Measurements from ENCODE around the gene ZNF567. TPM values are rescaled to one million over a fixed set of nuclear protein-coding genes. Genes with fewer than 3 reads are reported as not detected.

ZNF567 gene
- total RNA-seq, 2 experiments from 2014 or later, result 8.3 to 8.6 TPM

DNA sequence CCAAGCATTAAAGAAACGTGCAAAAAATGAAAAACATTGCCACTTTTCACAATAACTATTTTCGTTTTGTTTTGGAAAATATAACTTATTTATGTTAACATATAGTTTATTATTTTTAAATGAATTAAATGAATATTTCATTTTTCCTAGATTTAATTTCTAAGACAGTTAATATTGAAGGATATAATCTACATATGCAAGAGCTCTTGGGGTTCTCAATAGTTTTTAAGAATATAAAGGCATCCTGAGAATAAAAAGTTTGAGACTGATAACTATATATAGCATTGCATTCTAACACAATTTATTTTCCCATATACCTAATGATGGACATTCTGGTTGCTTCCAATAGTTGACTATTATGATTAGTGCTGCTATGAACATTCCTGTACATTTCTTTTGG, 40.7 kb upstream of the ZNF567 start:
- peaks cover 7% of the 10 kb centered on the region; the same call in 1 of the 2 replicates for H3K36me3 ChIP-seq (ENCODE audit: insufficient read depth, low read length)
- intact Hi-C loops (cut with micrococcal nuclease; ENCODE audit: unreplicated experiment), result no loop called here
- no peaks in the 10 kb centered on the region for H3K9me2 ChIP-seq (ENCODE audit: insufficient read depth, low read length)
- no peaks in the 10 kb centered on the region for H4K20me1 ChIP-seq (ENCODE audit: insufficient read depth, low read length)
- no peaks in the 10 kb centered on the region for H3K4me1 ChIP-seq (ENCODE audit: insufficient read depth, low read length, poor library complexity, severe bottlenecking)
- no peak for TF ChIP-seq EZH2phosphoT487 (IDR thresholded peaks at IDR 0.05; ENCODE audit: borderline replicate concordance, low read depth, low read length)
- TF ChIP-seq, protein P1, sequence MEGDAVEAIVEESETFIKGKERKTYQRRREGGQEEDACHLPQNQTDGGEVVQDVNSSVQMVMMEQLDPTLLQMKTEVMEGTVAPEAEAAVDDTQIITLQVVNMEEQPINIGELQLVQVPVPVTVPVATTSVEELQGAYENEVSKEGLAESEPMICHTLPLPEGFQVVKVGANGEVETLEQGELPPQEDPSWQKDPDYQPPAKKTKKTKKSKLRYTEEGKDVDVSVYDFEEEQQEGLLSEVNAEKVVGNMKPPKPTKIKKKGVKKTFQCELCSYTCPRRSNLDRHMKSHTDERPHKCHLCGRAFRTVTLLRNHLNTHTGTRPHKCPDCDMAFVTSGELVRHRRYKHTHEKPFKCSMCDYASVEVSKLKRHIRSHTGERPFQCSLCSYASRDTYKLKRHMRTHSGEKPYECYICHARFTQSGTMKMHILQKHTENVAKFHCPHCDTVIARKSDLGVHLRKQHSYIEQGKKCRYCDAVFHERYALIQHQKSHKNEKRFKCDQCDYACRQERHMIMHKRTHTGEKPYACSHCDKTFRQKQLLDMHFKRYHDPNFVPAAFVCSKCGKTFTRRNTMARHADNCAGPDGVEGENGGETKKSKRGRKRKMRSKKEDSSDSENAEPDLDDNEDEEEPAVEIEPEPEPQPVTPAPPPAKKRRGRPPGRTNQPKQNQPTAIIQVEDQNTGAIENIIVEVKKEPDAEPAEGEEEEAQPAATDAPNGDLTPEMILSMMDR (conservative IDR thresholded peaks at IDR 0.05; ENCODE audit: low read length), result no peak
- H3K79me2 ChIP-seq (ENCODE audit: insufficient read depth, low read depth, low read length), result no peaks in the 10 kb centered on the region
- ChIA-PET CTCF (ENCODE audit: unreplicated experiment) (no interaction called here), POLR2A (no interaction called here)
- BruUV-seq (replicated peaks), result no TSS peak
- peaks cover 17% of the 10 kb centered on the region; the same call in 1 of the 2 replicates for H3K9me3 ChIP-seq (ENCODE audit: low read length)
- no peak overlapping the region for H3K4me2 ChIP-seq (ENCODE audit: low read length)
- no peak overlapping the region for H3K27ac ChIP-seq (ENCODE audit: low read depth, low read length, poor library complexity, severe bottlenecking)
- H2AFZ ChIP-seq (ENCODE audit: low read length), result no peak overlapping the region
- no peak overlapping the region for H3K4me3 ChIP-seq (ENCODE audit: low read depth, low read length, poor library complexity, severe bottlenecking)
- DNase-seq (ENCODE audit: low spot score), result no peak

DNA sequence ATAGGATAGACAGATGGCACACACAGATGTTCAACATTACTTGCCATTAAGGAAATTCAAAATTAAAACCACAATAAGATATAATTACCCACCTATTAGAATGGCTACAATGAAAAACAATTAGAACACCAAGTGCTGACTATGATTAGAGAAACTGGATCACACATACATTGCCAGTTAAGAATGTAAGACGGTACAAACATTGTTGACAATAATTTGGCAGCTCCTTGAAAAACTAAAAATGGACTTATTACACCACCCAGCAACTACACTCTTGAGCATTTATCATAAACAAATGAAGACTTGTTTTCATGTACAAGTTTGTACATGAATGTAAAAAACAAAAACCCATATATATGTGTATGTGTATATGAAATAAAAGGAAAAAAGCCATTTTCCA, 34.5 kb upstream of the ZNF567 start:
- ChIA-PET POLR2A (no interaction called here), CTCF (ENCODE audit: unreplicated experiment) (no interaction called here)
- Histone ChIP-seq H4K20me1 (ENCODE audit: insufficient read depth, low read length) (no peaks in the 10 kb centered on the region), H3K4me1 (ENCODE audit: insufficient read depth, low read length, poor library complexity, severe bottlenecking) (no peaks in the 10 kb centered on the region), H3K9me3 (ENCODE audit: low read length) (peaks cover 17% of the 10 kb centered on the region; the same call in 1 of the 2 replicates), H3K4me3 (ENCODE audit: low read depth, low read length, poor library complexity, severe bottlenecking) (no peak overlapping the region), H3K36me3 (ENCODE audit: insufficient read depth, low read length) (peaks cover 39% of the 10 kb centered on the region), H3K9me2 (ENCODE audit: insufficient read depth, low read length) (no peaks in the 10 kb centered on the region), H3K27ac (ENCODE audit: low read depth, low read length, poor library complexity, severe bottlenecking) (no peak overlapping the region), H3K4me2 (ENCODE audit: low read length) (no peak overlapping the region), H3K79me2 (ENCODE audit: insufficient read depth, low read depth, low read length) (no peaks in the 10 kb centered on the region), H2AFZ (ENCODE audit: low read length) (no peak overlapping the region)
- TF ChIP-seq EZH2phosphoT487 (IDR thresholded peaks at IDR 0.05; ENCODE audit: borderline replicate concordance, low read depth, low read length), result no peak
- TF ChIP-seq, protein P1 (conservative IDR thresholded peaks at IDR 0.05; ENCODE audit: low read length), result no peak
- intact Hi-C loops (cut with micrococcal nuclease; ENCODE audit: unreplicated experiment), result no loop called here
- BruUV-seq (replicated peaks), result no TSS peak
- DNase-seq (ENCODE audit: low spot score), result no peak

DNA sequence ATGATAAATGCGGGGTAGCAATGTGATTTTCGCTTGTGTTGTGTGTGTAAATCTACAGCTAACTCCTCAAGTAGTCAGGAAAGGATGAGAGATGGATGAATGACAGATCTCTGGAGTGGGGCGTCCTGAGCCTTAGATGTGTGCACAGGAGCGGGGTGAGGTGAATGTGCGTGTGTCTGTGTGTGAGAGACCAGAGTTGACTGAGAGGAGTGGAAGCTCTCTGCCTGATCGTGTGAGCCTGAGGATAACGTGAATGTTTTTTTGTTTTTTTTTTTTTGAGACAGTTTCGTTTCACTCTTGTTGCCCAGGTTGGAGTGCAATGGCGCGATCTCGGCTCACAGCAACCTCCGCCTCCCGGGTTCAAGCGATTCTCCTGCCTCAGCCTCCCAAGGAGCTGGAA, 21.6 kb upstream of the ZNF567 start:
- Histone ChIP-seq H3K4me3 (ENCODE audit: low read depth, low read length, poor library complexity, severe bottlenecking) (peak overlapping the region; percentile 72), H3K9me3 (ENCODE audit: low read length) (no peaks in the 10 kb centered on the region; the same call in 1 of the 2 replicates), H3K4me1 (ENCODE audit: insufficient read depth, low read length, poor library complexity, severe bottlenecking) (no peaks in the 10 kb centered on the region), H3K27ac (ENCODE audit: low read depth, low read length, poor library complexity, severe bottlenecking) (no peak overlapping the region), H3K79me2 (ENCODE audit: insufficient read depth, low read depth, low read length) (no peaks in the 10 kb centered on the region), H3K36me3 (ENCODE audit: insufficient read depth, low read length) (peaks cover 15% of the 10 kb centered on the region), H2AFZ (ENCODE audit: low read length) (no peak overlapping the region), H3K9me2 (ENCODE audit: insufficient read depth, low read length) (no peaks in the 10 kb centered on the region), H4K20me1 (ENCODE audit: insufficient read depth, low read length) (no peaks in the 10 kb centered on the region), H3K4me2 (ENCODE audit: low read length) (peak overlapping the region; percentile 59)
- no peak for DNase-seq (ENCODE audit: low spot score)
- POLR2A ChIA-PET, result no interaction called here
- TF ChIP-seq, protein P1 (conservative IDR thresholded peaks at IDR 0.05; ENCODE audit: low read length), result no peak
- no peak for TF ChIP-seq EZH2phosphoT487 (IDR thresholded peaks at IDR 0.05; ENCODE audit: borderline replicate concordance, low read depth, low read length)
- intact Hi-C loops (cut with micrococcal nuclease; ENCODE audit: unreplicated experiment), result no loop called here
- no TSS peak for BruUV-seq (replicated peaks)
- CTCF ChIA-PET (ENCODE audit: unreplicated experiment), result no interaction called here
